Measurements from ENCODE around the gene STRN.
"Not testable (repeated sequence)": the region's sequence is repeated elsewhere in the genome, so short reads cannot be mapped to it uniquely, and the experiment has no call there.

STRN gene

DNA sequence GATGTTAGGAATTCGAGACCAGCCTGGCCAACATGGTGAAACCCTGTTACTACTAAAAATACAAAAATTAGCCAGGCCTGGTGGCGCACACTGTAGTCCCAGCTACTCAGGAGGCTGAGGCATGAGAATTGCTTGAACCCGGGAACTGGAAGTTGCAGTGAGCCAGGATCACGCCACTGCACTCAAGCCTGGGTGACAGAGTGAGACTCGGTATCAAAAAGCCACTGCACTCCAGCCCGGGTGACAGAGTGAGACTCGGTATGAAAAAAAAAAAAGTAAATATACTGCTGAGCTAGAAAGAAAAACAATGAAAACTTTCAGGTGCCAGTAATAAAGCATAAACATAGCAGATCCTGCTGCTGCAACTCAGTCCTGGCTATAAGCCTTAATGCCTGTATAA lies 73.5 kb downstream of the STRN start:
- no peaks in the 10 kb centered on the region for H3F3A ChIP-seq (ENCODE audit: insufficient read depth, low read length)
- no peaks in the 10 kb centered on the region for H4K20me1 ChIP-seq (ENCODE audit: insufficient read depth, low read length)
- no peak overlapping the region for H3K27ac ChIP-seq (ENCODE audit: low read depth, low read length, poor library complexity, severe bottlenecking)
- H2AFZ ChIP-seq (ENCODE audit: low read length) = no peak overlapping the region
- TF ChIP-seq CTCF (IDR thresholded peaks at IDR 0.05; ENCODE audit: low read length) = no peak
- no peak for TF ChIP-seq EZH2 (IDR thresholded peaks at IDR 0.05; ENCODE audit: borderline replicate concordance, low read length)
- H3K79me2 ChIP-seq (ENCODE audit: insufficient read depth, low read length) = no peaks in the 10 kb centered on the region
- H3K9me2 ChIP-seq (ENCODE audit: low read depth, low read length) = no peaks in the 10 kb centered on the region
- no peaks in the 10 kb centered on the region for H3K4me1 ChIP-seq (ENCODE audit: insufficient read depth, low read length, severe bottlenecking)
- no peaks in the 10 kb centered on the region for H3K9me3 ChIP-seq (ENCODE audit: low read length)
- H3K36me3 ChIP-seq (ENCODE audit: insufficient read depth, low read length) = peaks cover 33% of the 10 kb centered on the region; the same call in 1 of the 2 replicates
- no peak overlapping the region for H3K4me3 ChIP-seq (ENCODE audit: low read depth, low read length, poor library complexity, severe bottlenecking)
- H3K4me2 ChIP-seq (ENCODE audit: low read length) = no peak overlapping the region
- no peaks in the 10 kb centered on the region for H3K27me3 ChIP-seq (ENCODE audit: insufficient read depth, low read length)
- no peak overlapping the region for H3K9ac ChIP-seq (ENCODE audit: low read length)

DNA sequence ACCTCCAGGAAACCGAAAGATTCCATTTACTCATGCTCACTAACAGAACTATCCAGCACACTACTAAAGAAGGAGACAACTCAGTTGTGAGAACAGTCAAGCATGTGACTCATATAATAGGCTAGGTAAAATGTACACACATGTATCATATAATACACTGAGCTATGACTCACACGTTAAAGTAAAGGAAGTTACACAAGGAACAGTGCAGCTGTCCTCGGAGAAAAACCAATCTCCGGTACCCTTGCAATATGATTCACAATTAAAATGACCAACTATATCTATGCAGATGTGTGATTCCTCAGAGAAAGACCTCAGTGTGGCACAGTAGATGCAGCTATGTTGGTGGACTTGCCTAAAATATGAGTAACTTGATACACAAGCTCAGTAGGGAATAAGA lies 76.5 kb downstream of the STRN start:
- Histone ChIP-seq H3K9me2 (ENCODE audit: low read depth, low read length) (no peaks in the 10 kb centered on the region), H3K4me1 (ENCODE audit: insufficient read depth, low read length, severe bottlenecking) (no peaks in the 10 kb centered on the region), H3K27me3 (ENCODE audit: insufficient read depth, low read length) (no peaks in the 10 kb centered on the region), H3F3A (ENCODE audit: insufficient read depth, low read length) (no peaks in the 10 kb centered on the region), H4K20me1 (ENCODE audit: insufficient read depth, low read length) (no peaks in the 10 kb centered on the region), H3K36me3 (ENCODE audit: insufficient read depth, low read length) (peaks cover 44% of the 10 kb centered on the region; the same call in 1 of the 2 replicates), H3K4me2 (ENCODE audit: low read length) (no peak overlapping the region), H2AFZ (ENCODE audit: low read length) (no peak overlapping the region), H3K9me3 (ENCODE audit: low read length) (no peaks in the 10 kb centered on the region), H3K9ac (ENCODE audit: low read length) (no peak overlapping the region), H3K79me2 (ENCODE audit: insufficient read depth, low read length) (no peaks in the 10 kb centered on the region), H3K4me3 (ENCODE audit: low read depth, low read length, poor library complexity, severe bottlenecking) (no peak overlapping the region), H3K27ac (ENCODE audit: low read depth, low read length, poor library complexity, severe bottlenecking) (no peak overlapping the region)
- TF ChIP-seq CTCF (IDR thresholded peaks at IDR 0.05; ENCODE audit: low read length) (no peak), EZH2 (IDR thresholded peaks at IDR 0.05; ENCODE audit: borderline replicate concordance, low read length) (no peak)

DNA sequence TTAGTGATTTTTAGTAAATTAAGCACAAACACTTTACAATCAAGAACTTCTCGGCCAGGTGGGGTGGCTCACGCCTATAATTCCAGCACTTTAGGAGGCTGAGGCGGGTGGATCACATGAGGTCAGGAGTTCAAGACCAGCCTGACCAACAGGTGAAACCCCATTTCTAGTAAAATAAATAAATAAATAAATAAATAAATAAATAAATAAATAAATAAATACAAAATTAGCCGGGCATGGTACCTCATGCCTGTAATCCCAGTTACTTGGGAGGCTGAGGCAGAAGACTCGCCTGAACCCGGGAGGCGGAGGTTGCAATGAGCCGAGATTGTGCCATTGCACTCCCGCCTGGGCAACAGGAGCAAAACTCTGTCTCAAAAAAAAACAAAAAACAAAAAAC lies 79.2 kb downstream of the STRN start:
- H3K4me3 ChIP-seq (ENCODE audit: low read depth, low read length, poor library complexity, severe bottlenecking); H3K4me2 ChIP-seq (ENCODE audit: low read length); H3K9ac ChIP-seq (ENCODE audit: low read length); H2AFZ ChIP-seq (ENCODE audit: low read length); H3K4me1 ChIP-seq (ENCODE audit: insufficient read depth, low read length, severe bottlenecking); H3K27me3 ChIP-seq (ENCODE audit: insufficient read depth, low read length); H3F3A ChIP-seq (ENCODE audit: insufficient read depth, low read length); H3K79me2 ChIP-seq (ENCODE audit: insufficient read depth, low read length); H3K27ac ChIP-seq (ENCODE audit: low read depth, low read length, poor library complexity, severe bottlenecking); H3K9me3 ChIP-seq (ENCODE audit: low read length); H4K20me1 ChIP-seq (ENCODE audit: insufficient read depth, low read length); H3K9me2 ChIP-seq (ENCODE audit: low read depth, low read length): not testable (repeated sequence)
- H3K36me3 ChIP-seq (ENCODE audit: insufficient read depth, low read length) = peaks cover 40% of the 10 kb centered on the region; the same call in 1 of the 2 replicates

DNA sequence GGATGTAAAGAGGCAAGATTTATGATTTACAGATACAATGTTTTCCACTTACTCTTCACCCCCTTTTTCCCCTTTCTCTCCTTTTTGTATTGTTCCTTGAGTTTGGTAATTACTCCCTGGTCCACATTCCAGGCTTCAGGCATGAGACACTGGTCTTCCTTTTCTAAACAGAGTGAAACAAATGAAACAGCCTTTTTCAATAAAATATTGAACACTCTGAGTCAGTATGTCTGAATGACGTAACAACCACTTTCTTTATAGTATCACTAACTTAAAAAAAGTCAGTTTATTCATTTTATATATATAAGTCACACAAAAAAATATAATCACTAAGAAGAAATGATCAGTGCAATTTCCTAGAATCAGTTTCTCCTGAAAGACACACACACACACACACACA lies 79.7 kb downstream of the STRN start:
- TF ChIP-seq EZH2 (IDR thresholded peaks at IDR 0.05; ENCODE audit: borderline replicate concordance, low read length) (no peak), CTCF (IDR thresholded peaks at IDR 0.05; ENCODE audit: low read length) (no peak)
- no peaks in the 10 kb centered on the region for H3K9me3 ChIP-seq (ENCODE audit: low read length)
- no peaks in the 10 kb centered on the region for H3F3A ChIP-seq (ENCODE audit: insufficient read depth, low read length)

More for the DNA sequence above, 79.7 kb downstream of the STRN start:
- H3K36me3 ChIP-seq (ENCODE audit: insufficient read depth, low read length) = peaks cover 38% of the 10 kb centered on the region; the same call in 1 of the 2 replicates
- no peaks in the 10 kb centered on the region for H3K4me1 ChIP-seq (ENCODE audit: insufficient read depth, low read length, severe bottlenecking)
- H3K79me2 ChIP-seq (ENCODE audit: insufficient read depth, low read length) = no peaks in the 10 kb centered on the region
- no peak overlapping the region for H3K9ac ChIP-seq (ENCODE audit: low read length)
- no peak overlapping the region for H2AFZ ChIP-seq (ENCODE audit: low read length)
- no peak overlapping the region for H3K27ac ChIP-seq (ENCODE audit: low read depth, low read length, poor library complexity, severe bottlenecking)
- H3K9me2 ChIP-seq (ENCODE audit: low read depth, low read length) = no peaks in the 10 kb centered on the region
- no peak overlapping the region for H3K4me3 ChIP-seq (ENCODE audit: low read depth, low read length, poor library complexity, severe bottlenecking)
- H4K20me1 ChIP-seq (ENCODE audit: insufficient read depth, low read length) = no peaks in the 10 kb centered on the region
- H3K27me3 ChIP-seq (ENCODE audit: insufficient read depth, low read length) = no peaks in the 10 kb centered on the region
- H3K4me2 ChIP-seq (ENCODE audit: low read length) = no peak overlapping the region
